Spleen (tissue), 7 donors: ENCODE measurements around the gene PRDM13.

Experiments
- CTCF ChIP-seq, 11 experiments: fragments of 200-600 bp in 7 of 11; fragments of 450-650 bp in 4 of 11; sonication (generic) in 4 of 11; IDR thresholded peaks in 8 of 11; conservative IDR thresholded peaks in 3 of 11; 1 replicate in 7 of 11; 2 replicates in 4 of 11; pipeline versions ENCODE4 v1.4.0 to v1.8.0; 2016 to 2021; ENCODE audit warnings: antibody characterized with exemption in 11 of 11, inconsistent platforms in 4 of 11, mild to moderate bottlenecking in 1 of 11
- POLR2A ChIP-seq, 3 donors: fragments of 450-650 bp; IDR thresholded peaks; one replicate each; pipeline ENCODE4 v1.5.1; 2017; ENCODE audit warnings: antibody characterized with exemption in 3 of 3, mild to moderate bottlenecking in 1 of 3
- POLR2AphosphoS5 ChIP-seq, 3 donors: sonication (generic); formaldehyde crosslinking; IDR thresholded peaks; one replicate each; pipeline ENCODE4 v1.5.1; 2017; ENCODE audit warnings: antibody characterized with exemption in 3 of 3
- donor health status: DM: no; HTN: no; CAD: no; lungs with moderate emphysema.
- donor health status: DM: no; HTN: no; CAD: no.
- donor health status: DM: no; HTN: no; CAD: no.

GRCh38 chr6:99563056-99563723 is 43.4 kb upstream of the PRDM13 start:
- TF ChIP-seq CTCF (IDR thresholded peaks at IDR 0.05 in 8 of 11, conservative IDR thresholded peaks at IDR 0.05 in 3 of 11), result no peak
- no peak for TF ChIP-seq POLR2A (IDR thresholded peaks at IDR 0.05)
- no peak for TF ChIP-seq POLR2AphosphoS5 (IDR thresholded peaks at IDR 0.05)
